ENCODE measurements around the gene NACA2. TPM values are rescaled to one million over a fixed set of nuclear protein-coding genes. Genes with fewer than 3 reads are reported as not detected.
"Not testable (repeated sequence)": the region's sequence is repeated elsewhere in the genome, so short reads cannot be mapped to it uniquely, and the experiment has no call there.

NACA2 gene
- total RNA-seq, 3 donors from 2014 or later, result not detected

DNA sequence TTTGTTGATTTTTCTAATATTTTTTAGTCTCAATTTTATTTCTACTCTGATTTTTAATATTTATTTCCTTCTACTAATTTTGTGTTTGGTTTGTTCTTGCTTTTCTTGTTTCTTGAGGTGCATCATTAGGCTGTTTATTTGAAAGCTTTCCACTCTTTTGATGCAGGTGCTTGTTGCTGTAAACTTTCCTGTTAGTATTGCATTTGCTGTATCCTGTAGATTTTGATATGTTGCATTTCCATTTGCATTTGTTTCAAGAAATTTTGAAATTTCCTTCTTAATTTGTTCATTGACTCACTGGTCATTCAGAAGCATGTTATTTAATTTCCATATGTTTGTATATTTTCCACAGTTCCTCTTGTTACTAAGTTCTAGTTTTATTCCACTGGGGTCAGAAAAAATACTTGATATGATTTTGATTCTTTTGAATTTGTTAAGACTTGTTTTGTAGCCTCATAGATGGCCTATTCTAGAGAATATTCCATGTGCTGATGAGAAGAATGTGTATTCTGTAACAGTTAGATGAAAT lies 43.1 kb upstream of the NACA2 start:
- Histone ChIP-seq H3K4me1 (no peaks in the 10 kb centered on the region), H3K27me3 (no peaks in the 10 kb centered on the region), H3K9me3 (peaks cover 0 to 10% of the 10 kb centered on the region in 2 donors), H3K27ac (no peak overlapping the region), H3K36me3 (no peaks in the 10 kb centered on the region), H3K4me3 (no peak overlapping the region)
- TF ChIP-seq POLR2AphosphoS5 (IDR thresholded peaks at IDR 0.05), result no peak
- no peak for TF ChIP-seq POLR2A (IDR thresholded peaks at IDR 0.05)
- TF ChIP-seq, protein P1, sequence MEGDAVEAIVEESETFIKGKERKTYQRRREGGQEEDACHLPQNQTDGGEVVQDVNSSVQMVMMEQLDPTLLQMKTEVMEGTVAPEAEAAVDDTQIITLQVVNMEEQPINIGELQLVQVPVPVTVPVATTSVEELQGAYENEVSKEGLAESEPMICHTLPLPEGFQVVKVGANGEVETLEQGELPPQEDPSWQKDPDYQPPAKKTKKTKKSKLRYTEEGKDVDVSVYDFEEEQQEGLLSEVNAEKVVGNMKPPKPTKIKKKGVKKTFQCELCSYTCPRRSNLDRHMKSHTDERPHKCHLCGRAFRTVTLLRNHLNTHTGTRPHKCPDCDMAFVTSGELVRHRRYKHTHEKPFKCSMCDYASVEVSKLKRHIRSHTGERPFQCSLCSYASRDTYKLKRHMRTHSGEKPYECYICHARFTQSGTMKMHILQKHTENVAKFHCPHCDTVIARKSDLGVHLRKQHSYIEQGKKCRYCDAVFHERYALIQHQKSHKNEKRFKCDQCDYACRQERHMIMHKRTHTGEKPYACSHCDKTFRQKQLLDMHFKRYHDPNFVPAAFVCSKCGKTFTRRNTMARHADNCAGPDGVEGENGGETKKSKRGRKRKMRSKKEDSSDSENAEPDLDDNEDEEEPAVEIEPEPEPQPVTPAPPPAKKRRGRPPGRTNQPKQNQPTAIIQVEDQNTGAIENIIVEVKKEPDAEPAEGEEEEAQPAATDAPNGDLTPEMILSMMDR (IDR thresholded peaks at IDR 0.05), result no peak
- no peak for DNase-seq (ENCODE audit: low spot score in 2 of 2)
- intact Hi-C loops (cut with DNase I; ENCODE audit: low total_unique reads), result no loop called here

- DNase-seq (ENCODE audit: low spot score in 2 of 2), result no peak
- peaks cover 0 to 10% of the 10 kb centered on the region in 2 donors for H3K9me3 ChIP-seq
- TF ChIP-seq POLR2AphosphoS5 (IDR thresholded peaks at IDR 0.05) (no peak), POLR2A (IDR thresholded peaks at IDR 0.05) (no peak)
- H3K27ac ChIP-seq, result no peak overlapping the region
- no peaks in the 10 kb centered on the region for H3K27me3 ChIP-seq
- no peaks in the 10 kb centered on the region for H3K4me1 ChIP-seq
- no peaks in the 10 kb centered on the region for H3K36me3 ChIP-seq
- intact Hi-C loops (cut with DNase I; ENCODE audit: low total_unique reads), result no loop called here
- H3K4me3 ChIP-seq, result no peak overlapping the region
Observed at GRCh38 chr17:61632826-61633225, 41.8 kb upstream of the NACA2 start.

DNA sequence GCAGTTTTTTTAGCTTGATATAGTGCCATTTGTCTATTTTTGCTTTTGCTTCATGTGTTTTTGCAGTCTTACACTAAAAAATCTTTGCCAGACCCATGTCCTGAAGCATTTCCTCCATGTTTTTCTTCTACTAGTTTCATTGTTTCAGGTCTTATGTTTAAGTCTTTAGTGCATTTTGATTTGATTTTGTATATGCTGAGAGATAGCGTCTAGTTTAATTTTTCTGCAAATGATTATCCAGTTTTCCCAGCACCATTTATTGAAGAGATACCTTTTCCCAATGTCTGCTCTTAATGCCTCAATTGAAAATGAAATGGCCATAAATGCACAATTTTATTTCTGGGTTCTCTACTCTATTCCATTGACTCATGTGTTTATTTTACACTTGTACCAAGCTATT lies 40.8 kb upstream of the NACA2 start:
- Histone ChIP-seq H3K27me3 (no peaks in the 10 kb centered on the region), H3K9me3 (peaks cover 0 to 10% of the 10 kb centered on the region in 2 donors), H3K4me3 (no peak overlapping the region), H3K4me1 (no peaks in the 10 kb centered on the region), H3K36me3 (no peaks in the 10 kb centered on the region), H3K27ac (no peak overlapping the region)
- TF ChIP-seq POLR2AphosphoS5 (IDR thresholded peaks at IDR 0.05), result no peak
- TF ChIP-seq, protein P1 (IDR thresholded peaks at IDR 0.05), result no peak
- DNase-seq (ENCODE audit: low spot score in 2 of 2), result no peak
- intact Hi-C loops (cut with DNase I; ENCODE audit: low total_unique reads), result no loop called here

- H3K27me3 ChIP-seq; intact Hi-C loops (cut with DNase I; ENCODE audit: low total_unique reads); H3K27ac ChIP-seq; H3K9me3 ChIP-seq; H3K4me3 ChIP-seq; H3K36me3 ChIP-seq; DNase-seq (ENCODE audit: low spot score in 2 of 2); H3K4me1 ChIP-seq: not testable (repeated sequence)
Observed at GRCh38 chr17:61628158-61628557, 37.1 kb upstream of the NACA2 start.

GRCh38 chr17:61627658-61628057 lies 36.6 kb upstream of the NACA2 start:
- intact Hi-C loops (cut with DNase I; ENCODE audit: low total_unique reads), result no loop called here
- H3K4me3 ChIP-seq, result no peak overlapping the region
- no peaks in the 10 kb centered on the region for H3K4me1 ChIP-seq
- no peak overlapping the region for H3K27ac ChIP-seq
- H3K9me3 ChIP-seq, result no peaks in the 10 kb centered on the region
- DNase-seq (ENCODE audit: low spot score in 2 of 2), result no peak
- TF ChIP-seq, protein P1 (IDR thresholded peaks at IDR 0.05), result no peak
- TF ChIP-seq POLR2AphosphoS5 (IDR thresholded peaks at IDR 0.05), result no peak
- TF ChIP-seq POLR2A (IDR thresholded peaks at IDR 0.05), result no peak
- H3K27me3 ChIP-seq, result no peaks in the 10 kb centered on the region
- no peaks in the 10 kb centered on the region for H3K36me3 ChIP-seq

DNA sequence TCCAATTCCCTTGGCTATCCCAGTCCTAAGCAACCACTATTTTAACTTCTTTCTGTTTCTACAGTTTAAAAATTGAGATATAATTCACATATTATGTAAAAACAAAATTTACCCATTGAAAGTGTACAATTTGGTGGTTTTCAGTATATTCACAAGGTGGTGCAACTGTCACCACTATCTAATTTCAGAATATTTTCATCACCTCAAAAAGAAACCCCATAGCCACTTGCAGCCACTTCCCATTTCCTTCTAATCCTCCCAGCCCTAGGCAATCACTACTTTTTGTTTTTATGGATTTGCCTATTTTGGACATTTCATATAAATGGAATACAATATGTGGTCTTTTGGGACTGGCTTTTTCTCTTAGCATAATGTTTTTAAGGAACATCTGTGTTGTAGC lies 36.1 kb upstream of the NACA2 start:
- no peak for DNase-seq (ENCODE audit: low spot score in 2 of 2)
- Histone ChIP-seq H3K4me1 (no peaks in the 10 kb centered on the region), H3K27ac (no peak overlapping the region), H3K27me3 (no peaks in the 10 kb centered on the region), H3K9me3 (no peaks in the 10 kb centered on the region), H3K36me3 (no peaks in the 10 kb centered on the region), H3K4me3 (no peak overlapping the region)
- intact Hi-C loops (cut with DNase I; ENCODE audit: low total_unique reads), result no loop called here
- TF ChIP-seq POLR2AphosphoS5 (IDR thresholded peaks at IDR 0.05), result no peak
- no peak for TF ChIP-seq POLR2A (IDR thresholded peaks at IDR 0.05)
- TF ChIP-seq, protein P1 (IDR thresholded peaks at IDR 0.05), result no peak
